Activated CD8-positive, alpha-beta T cell treated with anti-CD3 and anti-CD28 coated beads for 36 hours (primary cell): ENCODE measurements around the gene ATP1A4. TPM values are rescaled to one million over a fixed set of nuclear protein-coding genes. Genes with fewer than 3 reads are reported as not detected.

Experiments
- ATAC-seq: fragments of 200-7000 bp; cut with Tn5 transposase; one replicate; pipeline ENCODE4 v1.10.0; 2021; ENCODE audit warnings: mild to moderate bottlenecking, moderate library complexity
- CTCF ChIA-PET: fragments of 350-600 bp; sonication (Branson Sonifier 250); formaldehyde crosslinking; loops from one replicate; lab custom pipeline; 2021; ENCODE audit warnings: antibody characterized with exemption; lab: Charles Lee
- POLR2A ChIA-PET: fragments of 350-600 bp; sonication (Branson Sonifier 250); formaldehyde crosslinking; loops from one replicate; lab custom pipeline; 2021; ENCODE audit warnings: antibody characterized with exemption; lab: Charles Lee
- DNase-seq: peaks from one replicate; pipeline ENCODE4 v3.0.0-alpha.2; 2020
- H3K27ac Mint-ChIP-seq: one replicate; pipeline ENCODE4 v1.8.0; 2021; ENCODE audit warnings: mild to moderate bottlenecking, mixed read lengths
- H3K27me3 Mint-ChIP-seq: one replicate; pipeline ENCODE4 v1.8.0; 2021; ENCODE audit warnings: mixed read lengths
- H3K36me3 Mint-ChIP-seq: one replicate; pipeline ENCODE4 v1.8.0; 2021; ENCODE audit warnings: low read depth, mixed read lengths
- H3K4me1 Mint-ChIP-seq: one replicate; pipeline ENCODE4 v1.8.0; 2021; ENCODE audit warnings: low read depth, mixed read lengths
- H3K4me3 Mint-ChIP-seq: one replicate; pipeline ENCODE4 v1.8.0; 2021; ENCODE audit warnings: mild to moderate bottlenecking, moderate library complexity, mixed read lengths
- H3K9me3 Mint-ChIP-seq: one replicate; pipeline ENCODE4 v1.8.0; 2021; ENCODE audit warnings: mixed read lengths
- intact Hi-C: fragments of 100-400 bp; cut with micrococcal nuclease; formaldehyde crosslinking; loops from one replicate; pipeline ENCODE4 v1.10.0; 2022
- total RNA-seq, 2 experiments: library from RNA; stranded (reverse); gene quantifications; one replicate each; pipeline ENCODE4 v1.2.3, GENCODE V29; 2021
- TF ChIP-seq, protein P1 (sequence below): fragments of 200-600 bp; IDR thresholded peaks from one replicate; pipeline ENCODE4 v1.8.0; 2022; ENCODE audit warnings: antibody characterized with exemption, mild to moderate bottlenecking

ATP1A4 gene
- total RNA-seq, 2 experiments from 2014 or later: not detected

DNA sequence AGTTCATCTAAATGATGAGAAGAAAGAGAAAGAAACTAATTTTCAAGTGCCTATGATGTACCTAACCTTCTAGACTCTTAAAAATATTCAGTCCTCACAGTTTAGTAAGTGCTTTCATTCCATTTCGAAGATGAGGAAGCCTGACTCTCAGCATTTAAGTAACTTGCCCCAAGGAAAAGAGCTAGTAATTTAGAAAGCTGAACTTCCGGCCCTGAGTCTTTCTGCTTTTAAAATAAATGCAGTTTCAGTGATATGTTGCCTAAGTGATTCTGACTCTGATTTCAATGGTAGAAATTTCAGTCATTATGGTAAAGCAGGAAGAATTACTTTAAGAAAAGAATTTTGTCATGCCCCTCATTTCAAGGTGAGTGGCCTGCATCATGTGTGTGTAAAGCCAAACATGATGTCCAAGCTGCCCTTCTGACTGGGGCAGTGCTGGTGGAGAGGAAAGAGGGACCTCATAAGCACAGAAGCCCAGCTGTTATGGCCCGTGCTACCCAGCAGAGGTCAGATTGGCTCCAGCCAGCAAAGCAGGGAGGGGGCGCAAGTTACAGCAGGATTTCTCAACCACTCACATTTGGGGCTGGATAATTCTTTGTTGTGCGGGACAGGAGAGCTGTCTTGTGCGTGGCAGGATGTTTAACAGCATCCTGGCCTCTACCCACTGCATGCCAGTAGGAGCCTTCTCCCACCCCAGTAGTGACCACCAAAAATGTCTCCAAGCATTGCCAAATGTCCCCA, 10.7 kb downstream of the ATP1A4 start:
- H3K27ac Mint-ChIP-seq: no peak overlapping the region
- H3K27me3 Mint-ChIP-seq: peaks cover 13% of the 10 kb centered on the region
- H3K36me3 Mint-ChIP-seq: no peaks in the 10 kb centered on the region
- TF ChIP-seq, protein P1, sequence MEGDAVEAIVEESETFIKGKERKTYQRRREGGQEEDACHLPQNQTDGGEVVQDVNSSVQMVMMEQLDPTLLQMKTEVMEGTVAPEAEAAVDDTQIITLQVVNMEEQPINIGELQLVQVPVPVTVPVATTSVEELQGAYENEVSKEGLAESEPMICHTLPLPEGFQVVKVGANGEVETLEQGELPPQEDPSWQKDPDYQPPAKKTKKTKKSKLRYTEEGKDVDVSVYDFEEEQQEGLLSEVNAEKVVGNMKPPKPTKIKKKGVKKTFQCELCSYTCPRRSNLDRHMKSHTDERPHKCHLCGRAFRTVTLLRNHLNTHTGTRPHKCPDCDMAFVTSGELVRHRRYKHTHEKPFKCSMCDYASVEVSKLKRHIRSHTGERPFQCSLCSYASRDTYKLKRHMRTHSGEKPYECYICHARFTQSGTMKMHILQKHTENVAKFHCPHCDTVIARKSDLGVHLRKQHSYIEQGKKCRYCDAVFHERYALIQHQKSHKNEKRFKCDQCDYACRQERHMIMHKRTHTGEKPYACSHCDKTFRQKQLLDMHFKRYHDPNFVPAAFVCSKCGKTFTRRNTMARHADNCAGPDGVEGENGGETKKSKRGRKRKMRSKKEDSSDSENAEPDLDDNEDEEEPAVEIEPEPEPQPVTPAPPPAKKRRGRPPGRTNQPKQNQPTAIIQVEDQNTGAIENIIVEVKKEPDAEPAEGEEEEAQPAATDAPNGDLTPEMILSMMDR: no peak
- peak; percentile 51 for ATAC-seq
- H3K4me3 Mint-ChIP-seq: no peak overlapping the region
- peak; percentile 14 for DNase-seq
- no peaks in the 10 kb centered on the region for H3K9me3 Mint-ChIP-seq
- ChIA-PET CTCF (interaction anchor here (0.9 to 1.8 kb wide), 5 partner anchors 31 to 193 kb away, joined by 3 to 6 read pairs (median 4); no protein-coding TSS in a partner anchor), POLR2A (interaction anchor here (1.1 kb wide), 1 partner anchor 50 kb away, joined by 3 read pairs; no protein-coding TSS in a partner anchor)
- intact Hi-C loops: no loop called here
- peaks cover 9% of the 10 kb centered on the region for H3K4me1 Mint-ChIP-seq

DNA sequence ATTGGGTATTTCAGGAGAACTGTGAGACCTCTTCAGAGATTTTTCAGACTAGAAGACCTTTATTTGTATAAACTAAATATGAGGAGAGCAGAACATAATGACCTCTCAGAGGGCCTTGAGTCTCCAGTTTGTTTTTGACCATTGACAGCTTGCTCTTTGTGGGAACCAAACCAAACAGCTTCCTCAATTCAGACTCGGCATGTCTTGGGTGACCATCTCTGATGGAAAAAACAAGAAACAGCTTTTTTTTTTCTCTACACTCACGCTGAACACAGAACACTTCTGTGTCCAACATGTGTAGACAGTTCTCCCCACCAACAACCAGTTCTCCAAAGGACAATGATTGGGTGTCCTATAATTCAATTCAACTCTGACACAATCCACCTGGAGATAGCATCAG, 11.5 kb downstream of the ATP1A4 start:
- ATAC-seq (no peak), DNase-seq (no peak)
- Mint-ChIP-seq H3K9me3 (no peaks in the 10 kb centered on the region), H3K4me1 (peaks cover 17% of the 10 kb centered on the region), H3K27ac (no peak overlapping the region), H3K27me3 (peaks cover 13% of the 10 kb centered on the region), H3K36me3 (no peaks in the 10 kb centered on the region), H3K4me3 (no peak overlapping the region)
- ChIA-PET POLR2A (interaction anchor here (1.1 kb wide), 1 partner anchor 51 kb away, joined by 3 read pairs; no protein-coding TSS in a partner anchor), CTCF (interaction anchor here (0.9 to 1.8 kb wide), 3 partner anchors 30 to 89 kb away, joined by 3 to 6 read pairs (median 4); no protein-coding TSS in a partner anchor)
- TF ChIP-seq, protein P1: no peak
- intact Hi-C loops: no loop called here

DNA sequence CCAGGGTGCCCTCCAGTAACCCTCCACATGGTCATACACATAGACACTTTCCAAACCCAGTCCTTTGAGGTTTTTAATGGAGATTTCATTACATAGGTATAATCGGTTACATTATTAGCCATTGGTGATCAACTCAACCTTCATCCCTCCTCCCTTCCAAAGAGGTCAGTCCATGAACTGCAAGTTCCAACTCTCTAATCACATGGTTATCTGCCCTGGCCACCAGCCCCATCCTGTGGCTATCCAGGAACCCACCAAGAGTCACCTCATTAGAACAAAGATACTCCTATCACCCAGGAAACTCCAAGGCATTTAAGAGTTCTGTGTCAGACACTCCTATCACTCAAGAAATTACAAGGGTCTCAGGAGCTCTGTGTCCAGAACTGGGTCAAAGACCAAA, 12.2 kb downstream of the ATP1A4 start:
- ATAC-seq (no peak), DNase-seq (no peak)
- TF ChIP-seq, protein P1: no peak
- Mint-ChIP-seq H3K36me3 (no peaks in the 10 kb centered on the region), H3K27me3 (peaks cover 13% of the 10 kb centered on the region), H3K4me3 (no peak overlapping the region), H3K9me3 (no peaks in the 10 kb centered on the region), H3K27ac (no peak overlapping the region), H3K4me1 (peaks cover 19% of the 10 kb centered on the region)
- ChIA-PET CTCF (interaction anchor here (1.2 kb wide), 1 partner anchor 78 kb away, joined by 3 read pairs; no protein-coding TSS in a partner anchor), POLR2A (no interaction called here)
- intact Hi-C loops: no loop called here

DNA sequence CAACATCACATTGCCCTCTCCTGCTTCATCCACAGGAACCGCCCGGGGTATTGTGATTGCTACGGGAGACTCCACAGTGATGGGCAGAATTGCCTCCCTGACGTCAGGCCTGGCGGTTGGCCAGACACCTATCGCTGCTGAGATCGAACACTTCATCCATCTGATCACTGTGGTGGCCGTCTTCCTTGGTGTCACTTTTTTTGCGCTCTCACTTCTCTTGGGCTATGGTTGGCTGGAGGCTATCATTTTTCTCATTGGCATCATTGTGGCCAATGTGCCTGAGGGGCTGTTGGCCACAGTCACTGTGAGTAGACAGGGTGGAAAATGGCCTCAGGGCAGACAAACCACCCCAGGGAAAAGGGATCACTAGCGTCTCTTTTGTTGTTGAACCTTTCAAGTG, 12.7 kb downstream of the ATP1A4 start:
- DNase-seq: no peak
- Mint-ChIP-seq H3K27ac (no peak overlapping the region), H3K9me3 (no peaks in the 10 kb centered on the region), H3K4me1 (peaks cover 24% of the 10 kb centered on the region), H3K4me3 (no peak overlapping the region), H3K36me3 (no peaks in the 10 kb centered on the region), H3K27me3 (peaks cover 11% of the 10 kb centered on the region)
- no peak for ATAC-seq
- ChIA-PET POLR2A (no interaction called here), CTCF (interaction anchor here (1.2 kb wide), 1 partner anchor 79 kb away, joined by 3 read pairs; no protein-coding TSS in a partner anchor)
- intact Hi-C loops: no loop called here
- TF ChIP-seq, protein P1: no peak
